Measurements from ENCODE around the gene SNTG2.
"Not testable (repeated sequence)": the region's sequence is repeated elsewhere in the genome, so short reads cannot be mapped to it uniquely, and the experiment has no call there.

DNA sequence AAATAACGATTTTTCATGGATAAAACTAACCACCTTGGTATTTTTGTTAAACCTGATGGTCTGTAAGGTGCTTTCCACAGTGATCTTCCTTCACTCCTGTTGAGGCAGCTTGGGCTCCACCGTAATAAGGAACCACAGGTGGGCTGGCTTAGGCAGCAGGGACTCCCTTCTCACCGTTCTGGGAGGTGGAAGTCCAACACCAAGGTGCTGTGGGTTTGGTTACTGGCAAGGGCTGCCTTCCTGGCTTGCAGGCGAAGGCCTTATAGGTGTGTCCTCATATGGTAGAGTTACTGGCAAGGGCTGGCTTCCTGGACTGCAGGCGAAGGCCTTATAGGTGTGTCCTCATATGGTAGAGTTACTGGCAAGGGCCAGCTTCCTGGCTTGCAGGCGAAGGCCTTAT is 143.0 kb downstream of the SNTG2 start:
- TF ChIP-seq EZH2phosphoT487 (IDR thresholded peaks at IDR 0.05; ENCODE audit: borderline replicate concordance, low read depth, low read length): not testable (repeated sequence)
- TF ChIP-seq, protein P1, sequence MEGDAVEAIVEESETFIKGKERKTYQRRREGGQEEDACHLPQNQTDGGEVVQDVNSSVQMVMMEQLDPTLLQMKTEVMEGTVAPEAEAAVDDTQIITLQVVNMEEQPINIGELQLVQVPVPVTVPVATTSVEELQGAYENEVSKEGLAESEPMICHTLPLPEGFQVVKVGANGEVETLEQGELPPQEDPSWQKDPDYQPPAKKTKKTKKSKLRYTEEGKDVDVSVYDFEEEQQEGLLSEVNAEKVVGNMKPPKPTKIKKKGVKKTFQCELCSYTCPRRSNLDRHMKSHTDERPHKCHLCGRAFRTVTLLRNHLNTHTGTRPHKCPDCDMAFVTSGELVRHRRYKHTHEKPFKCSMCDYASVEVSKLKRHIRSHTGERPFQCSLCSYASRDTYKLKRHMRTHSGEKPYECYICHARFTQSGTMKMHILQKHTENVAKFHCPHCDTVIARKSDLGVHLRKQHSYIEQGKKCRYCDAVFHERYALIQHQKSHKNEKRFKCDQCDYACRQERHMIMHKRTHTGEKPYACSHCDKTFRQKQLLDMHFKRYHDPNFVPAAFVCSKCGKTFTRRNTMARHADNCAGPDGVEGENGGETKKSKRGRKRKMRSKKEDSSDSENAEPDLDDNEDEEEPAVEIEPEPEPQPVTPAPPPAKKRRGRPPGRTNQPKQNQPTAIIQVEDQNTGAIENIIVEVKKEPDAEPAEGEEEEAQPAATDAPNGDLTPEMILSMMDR (conservative IDR thresholded peaks at IDR 0.05; ENCODE audit: low read length): not testable (repeated sequence)
